CD4-positive, alpha-beta T cell treated with Interleukin-17A for 1 hour (primary cell): ENCODE measurements around the gene NKIRAS2.

ENCODE experiments used
- DNase-seq: peaks from one replicate; pipeline ENCODE4 v3.0.0-alpha.2; 2020

NKIRAS2 gene

DNA sequence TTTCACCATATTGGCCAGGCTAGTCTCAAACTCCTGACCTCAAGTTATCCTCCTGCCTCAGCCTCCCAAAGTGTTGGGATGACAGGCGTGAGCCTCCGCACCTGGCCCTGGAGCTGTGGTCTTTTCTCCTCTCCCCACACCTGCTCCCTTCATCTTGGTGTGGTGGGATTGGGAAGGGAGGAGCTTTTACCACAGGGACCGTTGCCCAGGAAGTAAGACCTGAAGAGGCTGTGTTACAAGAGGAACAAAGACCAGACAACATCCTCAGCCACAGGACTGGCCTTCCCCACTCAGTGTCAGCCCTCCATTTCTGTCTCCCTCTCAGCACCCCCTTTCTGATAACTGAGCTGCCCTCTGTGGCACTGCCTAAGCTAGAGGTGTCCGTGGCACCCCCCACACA, 39.9 kb downstream of the NKIRAS2 start:
- DNase-seq = no peak

DNA sequence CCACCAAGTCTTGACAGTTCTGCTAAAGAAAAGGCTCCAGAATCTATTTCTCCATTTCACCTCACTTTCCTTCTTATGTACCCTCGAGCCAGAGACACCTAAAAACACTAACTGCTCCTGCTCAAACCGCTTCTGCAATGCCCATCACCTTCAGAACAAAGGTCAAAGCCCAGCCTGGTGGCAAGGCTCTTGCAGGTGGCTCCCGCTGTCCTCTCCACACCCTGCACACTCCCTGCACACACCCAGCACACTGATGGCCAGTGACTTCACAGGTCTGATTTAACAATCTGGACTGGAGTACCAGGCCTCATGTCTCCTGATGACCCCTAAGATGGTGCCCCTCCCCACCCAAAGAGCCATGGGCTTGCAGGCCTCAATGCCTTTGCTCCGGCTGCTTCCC, 40.3 kb downstream of the NKIRAS2 start:
- no peak for DNase-seq

DNA sequence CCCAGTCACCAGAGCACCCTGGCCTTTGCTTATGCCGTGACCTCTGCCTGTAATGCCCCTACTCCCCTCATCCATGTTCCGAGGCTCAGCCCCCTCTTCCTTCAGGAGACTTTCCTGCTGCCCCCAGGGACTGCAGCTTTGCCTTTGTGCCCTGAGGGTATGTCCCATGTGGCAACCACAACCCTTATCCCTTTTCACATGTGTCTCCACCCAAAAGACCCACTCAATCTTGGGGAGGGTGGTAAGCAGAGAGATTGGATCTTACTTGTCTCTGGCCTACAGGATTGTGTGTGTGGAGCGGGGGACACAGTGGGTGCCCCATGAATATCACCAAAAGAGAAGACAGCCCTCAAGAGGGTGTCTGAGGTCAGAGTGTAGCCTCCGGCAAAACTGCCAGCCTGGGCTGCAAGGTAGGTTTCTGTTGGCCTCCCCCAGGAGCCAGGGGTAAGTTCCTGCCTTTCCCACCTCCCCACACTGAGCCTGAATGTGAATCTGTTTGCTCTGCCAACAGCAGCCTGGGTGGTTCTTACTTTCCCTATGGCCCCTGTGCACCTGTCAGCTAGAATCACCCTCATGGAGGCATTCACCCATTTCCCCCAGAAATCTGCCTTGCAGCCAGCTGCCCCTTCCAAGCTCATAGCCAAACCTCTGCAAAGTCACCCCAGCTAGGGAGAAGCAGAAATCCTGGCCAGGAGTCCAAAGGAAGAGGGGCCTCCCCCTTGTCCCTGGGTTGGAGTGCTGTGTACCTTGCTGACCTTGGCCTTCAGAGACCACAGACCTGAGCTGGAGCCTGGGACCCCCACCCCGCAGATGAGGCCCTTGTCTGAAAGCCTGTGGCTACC, 42.0 kb downstream of the NKIRAS2 start:
- DNase-seq = no peak

DNA sequence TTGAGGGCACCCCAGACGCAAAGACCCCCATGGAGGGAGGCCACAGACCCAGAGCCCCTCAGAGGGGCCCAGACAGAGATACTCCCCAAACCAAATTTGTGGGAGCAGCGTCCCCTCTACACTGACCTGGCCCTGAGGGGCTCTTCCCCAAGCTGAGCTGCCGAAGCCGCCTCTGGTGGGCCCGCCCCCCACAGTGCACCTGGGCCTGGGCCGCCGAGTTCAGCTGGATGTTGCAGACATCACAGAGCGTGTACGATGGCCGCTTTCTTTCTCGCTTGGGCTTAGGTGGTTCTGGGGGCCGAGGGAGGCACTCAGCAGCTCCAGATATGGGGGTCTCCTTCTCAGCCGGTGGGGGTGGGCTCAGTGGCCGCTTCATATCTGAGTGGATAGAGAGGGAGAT, 42.8 kb downstream of the NKIRAS2 start:
- no peak for DNase-seq

DNA sequence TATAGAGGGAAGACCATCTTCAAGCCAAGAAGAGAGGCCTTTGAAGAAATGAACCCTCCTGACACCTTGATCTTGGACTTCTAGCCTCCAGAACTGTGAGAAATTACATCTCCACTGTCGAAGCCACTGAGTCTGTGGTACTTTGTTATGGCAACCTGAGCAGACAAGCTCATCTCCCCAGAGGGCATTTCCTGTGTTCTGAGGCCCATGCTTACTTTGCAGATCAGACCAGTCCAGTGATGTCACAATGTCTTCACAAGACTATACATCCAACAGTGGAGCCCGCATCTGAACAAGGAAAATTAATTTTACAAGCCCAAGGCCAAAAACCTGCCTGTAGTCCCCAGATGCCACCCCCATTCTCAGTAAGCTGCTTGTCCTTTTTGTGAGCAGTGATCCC, 45.3 kb downstream of the NKIRAS2 start:
- peak; percentile 21 for DNase-seq

DNA sequence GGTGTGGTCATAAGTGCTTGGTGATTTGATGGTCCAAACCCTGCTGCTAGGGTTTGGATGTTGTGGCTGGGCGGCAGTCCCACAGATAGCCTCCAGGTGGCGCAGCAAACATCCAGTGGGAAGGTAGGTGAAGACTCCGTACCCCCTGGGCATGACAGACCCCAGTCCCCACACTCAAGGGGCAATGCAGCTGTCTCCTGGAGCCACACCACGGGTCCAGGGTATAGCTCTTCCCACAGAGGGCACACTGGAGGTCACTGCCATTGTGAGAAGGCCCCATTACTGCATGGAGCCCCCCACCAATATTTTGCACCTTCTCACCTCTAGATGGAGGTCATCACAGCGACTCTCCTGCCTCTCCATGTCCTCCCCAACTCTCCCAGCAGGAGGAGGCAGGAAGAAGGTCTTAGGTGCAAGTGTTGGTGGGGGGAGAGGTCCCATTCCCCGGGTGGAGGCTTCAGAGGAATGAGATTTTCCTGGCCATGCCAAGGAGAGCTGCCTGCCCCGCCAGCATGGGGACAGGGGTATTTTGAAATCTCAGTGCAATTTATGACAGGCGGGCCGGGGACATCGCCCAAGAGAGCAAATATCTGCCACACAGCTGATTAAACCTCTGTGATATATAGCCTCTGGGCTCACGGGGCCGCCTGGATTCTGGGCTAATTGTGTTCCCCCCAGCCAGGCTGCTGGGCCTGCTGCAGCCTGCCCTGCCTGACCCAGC, 47.6 kb downstream of the NKIRAS2 start:
- DNase-seq = peak; percentile 76

DNA sequence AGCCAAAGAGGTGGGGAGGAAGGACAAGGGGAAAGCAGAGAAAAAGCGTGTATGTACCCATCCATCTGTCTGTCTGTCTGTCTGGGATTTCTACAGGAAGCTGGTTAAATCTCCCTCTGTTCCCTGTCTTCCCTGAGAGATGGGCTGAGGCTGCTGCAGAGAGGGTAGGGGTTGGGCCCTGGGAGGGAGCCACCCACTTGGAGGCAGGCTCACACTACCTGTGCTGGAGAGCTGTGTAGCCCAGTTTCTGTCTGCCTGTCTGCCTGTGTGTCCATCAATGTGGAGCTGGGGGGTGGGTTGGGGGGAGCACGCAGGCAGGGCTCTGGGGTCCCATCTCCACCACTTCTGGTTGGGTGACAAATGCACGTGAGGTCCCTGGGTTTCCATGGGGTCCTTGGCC, 49.1 kb downstream of the NKIRAS2 start:
- DNase-seq = no peak

DNA sequence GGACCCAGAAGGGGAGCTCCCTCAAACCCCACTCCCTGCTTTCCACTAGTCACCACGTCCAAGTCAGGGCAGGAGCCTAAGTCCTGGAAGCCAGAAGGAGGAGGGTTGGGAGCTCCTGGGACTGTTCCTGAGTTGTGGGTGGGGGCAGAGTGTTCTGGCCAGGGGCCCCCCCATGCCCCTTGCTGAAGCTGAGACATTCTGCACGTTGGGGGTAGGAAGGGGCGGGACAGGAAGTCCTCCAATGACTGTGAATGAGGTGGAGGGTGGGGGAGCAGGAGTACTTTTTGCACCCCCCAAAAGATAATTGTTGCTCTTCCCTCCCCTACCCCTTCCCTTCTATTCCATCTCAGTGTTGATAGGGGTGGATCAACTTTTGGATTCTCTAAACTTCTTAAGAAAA, 51.9 kb downstream of the NKIRAS2 start:
- no peak for DNase-seq

DNA sequence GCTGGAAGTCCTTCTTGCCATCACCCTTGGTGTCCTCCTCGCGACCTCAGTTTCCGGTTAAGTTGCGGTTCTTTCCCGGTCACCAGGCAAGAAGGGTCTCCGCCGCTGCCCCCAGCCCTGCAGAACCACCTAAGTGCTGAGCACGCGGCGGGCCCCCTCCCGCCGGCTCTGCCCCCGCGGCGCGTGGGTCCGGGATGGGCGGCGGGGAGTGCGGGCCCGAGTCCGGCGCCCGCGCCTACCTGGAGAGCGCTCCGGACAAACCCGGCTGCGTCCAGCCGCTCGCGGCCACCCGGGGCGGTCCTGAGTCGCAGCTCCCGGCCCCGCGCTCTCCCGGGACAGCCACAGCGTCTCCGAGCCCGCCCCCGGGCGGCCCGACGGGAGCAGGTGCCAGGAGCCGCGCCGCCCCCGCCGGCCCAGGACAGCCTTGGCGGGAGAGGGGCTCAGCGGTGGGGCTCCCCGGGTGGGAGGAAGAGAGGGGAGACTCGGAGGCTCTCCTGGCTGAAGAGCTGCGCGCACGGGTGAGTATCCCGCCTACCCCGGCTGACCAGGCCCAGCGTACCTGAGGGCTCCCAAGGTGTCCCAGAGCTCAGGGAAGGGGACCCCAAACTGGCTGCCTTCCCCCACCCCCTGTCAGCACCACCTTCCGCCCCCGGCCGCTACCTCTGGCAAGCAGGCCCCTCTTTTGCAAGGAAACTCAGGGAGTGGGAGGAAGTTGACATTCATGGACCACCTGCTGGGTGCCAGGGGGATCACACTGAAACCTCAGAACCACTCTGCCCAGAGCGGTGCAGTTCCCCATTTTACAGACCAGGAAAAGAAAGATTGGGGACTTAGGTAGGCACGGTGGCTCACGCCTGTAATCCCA, 52.7 kb downstream of the NKIRAS2 start:
- DNase-seq = no peak
